PC-9 (cell line): ENCODE results near the gene LUC7L3.

ENCODE experiments used
- CTCF ChIP-seq: fragments of 200-600 bp; sonication (generic); conservative IDR thresholded peaks from 2 replicates; pipeline ENCODE4 v1.6.1; 2017; ENCODE audit warnings: mixed run types, antibody characterized with exemption, mild to moderate bottlenecking, moderate library complexity
- EZH2 ChIP-seq: fragments of 200-600 bp; sonication (generic); IDR thresholded peaks from 2 replicates; pipeline ENCODE4 v1.8.0; 2017; ENCODE audit warnings: antibody characterized with exemption, low read depth

GRCh38 chr17:50739098-50739497, 19.7 kb downstream of the LUC7L3 start:
- TF ChIP-seq CTCF (no peak), EZH2 (no peak)
